Right lobe of liver (tissue), 6 donors: Measurements from ENCODE around the gene KDM7A. TPM values are rescaled to one million over a fixed set of nuclear protein-coding genes. Genes with fewer than 3 reads are reported as not detected.

Experiments used
- ATAC-seq, 4 donors: fragments of 200-7000 bp; cut with Tn5 transposase; one replicate each; pipeline ENCODE4 v1.9.1; 2020; ENCODE audit warnings: mild to moderate bottlenecking in 4 of 4, moderate library complexity in 4 of 4
- DNase-seq, 3 donors: peaks; one replicate each; pipeline ENCODE4 v3.0.0-alpha.2; 2020
- H3K27ac ChIP-seq, 3 donors: fragments of 200-600 bp; one replicate each; pipeline ENCODE4 v1.8.0; 2022
- H3K27me3 ChIP-seq, 2 donors: fragments of 200-600 bp; one replicate each; pipeline ENCODE4 v1.8.0; 2022
- H3K36me3 ChIP-seq, 4 donors: fragments of 200-600 bp; sonication (generic) in 1 of 4; one replicate each; pipeline versions ENCODE4 v1.5.1 to v1.8.0; 2017 to 2022; ENCODE audit warnings: control low read depth in 1 of 4
- H3K4me1 ChIP-seq, 4 donors: fragments of 200-600 bp; sonication (generic) in 1 of 4; one replicate each; pipeline versions ENCODE4 v1.5.1 to v1.8.0; 2017 to 2022; ENCODE audit warnings: control low read depth in 1 of 4
- H3K4me3 ChIP-seq, 3 donors: fragments of 200-600 bp; one replicate each; pipeline ENCODE4 v1.8.0; 2022
- H3K9me3 ChIP-seq, 4 donors: fragments of 200-600 bp; sonication (generic) in 1 of 4; one replicate each; pipeline versions ENCODE4 v1.5.1 to v1.8.0; 2017 to 2022; ENCODE audit warnings: control low read depth in 1 of 4
- CTCF ChIP-seq, 4 donors: fragments of 200-600 bp in 3 of 4; fragments of 450-650 bp in 1 of 4; IDR thresholded peaks; one replicate each; pipeline versions ENCODE4 v1.5.1 to v1.8.0; 2016 to 2022; ENCODE audit warnings: antibody characterized with exemption in 4 of 4, mild to moderate bottlenecking in 2 of 4
- POLR2A ChIP-seq: fragments of 450-650 bp; IDR thresholded peaks from one replicate; pipeline ENCODE4 v1.6.1; 2017; ENCODE audit warnings: antibody characterized with exemption, mild to moderate bottlenecking
- WGBS: methylation state at CpG from one replicate; pipeline ENCODE4 v1.1.6; 2018; ENCODE audit warnings: low coverage, low lambda C conversion rate; ENCODE audit not compliant: insufficient coverage; ENCODE audit errors: missing lambda C conversion rate; 5-methylcytosine and 5-hydroxymethylcytosine counted together
- intact Hi-C, 2 donors: fragments of 100-400 bp; cut with DNase I; formaldehyde crosslinking; loops; one replicate each; pipeline versions ENCODE4 v1.11.2 to v1.14.1; 2022
- total RNA-seq, 6 experiments: library from RNA; depleted of rRNA in 2 of 6; stranded (reverse); fragments of >200 nt in 2 of 6; fragmentation: NEBNext Ultra II Directional in 3 of 6; extraction: Animal tissue kit (Norgen Biotek cat#: 25700) in 3 of 6; gene quantifications; one replicate each; pipeline versions ENCODE4 v1.1.0 to v1.2.4, GENCODE V29; 2016 to 2023
- donor health status: DM: no; HTN: yes; CAD: no.
- donor health status: DM: no; HTN: no; CAD: no.
- donor health status: DM: no; HTN: no; CAD: no.
- donor health status: DM: no; HTN: yes; CAD: no.
- donor health status: DM: no; HTN: yes; CAD: no.

Gene KDM7A
- total RNA-seq, 6 experiments from 2014 or later, result 3.7 to 10.7 (median 6.8) TPM

GRCh38 chr7:140067052-140067451 lies 109.7 kb downstream of the KDM7A start:
- 65% methylated on average over 2 of the region's 2 CpGs for WGBS

DNA sequence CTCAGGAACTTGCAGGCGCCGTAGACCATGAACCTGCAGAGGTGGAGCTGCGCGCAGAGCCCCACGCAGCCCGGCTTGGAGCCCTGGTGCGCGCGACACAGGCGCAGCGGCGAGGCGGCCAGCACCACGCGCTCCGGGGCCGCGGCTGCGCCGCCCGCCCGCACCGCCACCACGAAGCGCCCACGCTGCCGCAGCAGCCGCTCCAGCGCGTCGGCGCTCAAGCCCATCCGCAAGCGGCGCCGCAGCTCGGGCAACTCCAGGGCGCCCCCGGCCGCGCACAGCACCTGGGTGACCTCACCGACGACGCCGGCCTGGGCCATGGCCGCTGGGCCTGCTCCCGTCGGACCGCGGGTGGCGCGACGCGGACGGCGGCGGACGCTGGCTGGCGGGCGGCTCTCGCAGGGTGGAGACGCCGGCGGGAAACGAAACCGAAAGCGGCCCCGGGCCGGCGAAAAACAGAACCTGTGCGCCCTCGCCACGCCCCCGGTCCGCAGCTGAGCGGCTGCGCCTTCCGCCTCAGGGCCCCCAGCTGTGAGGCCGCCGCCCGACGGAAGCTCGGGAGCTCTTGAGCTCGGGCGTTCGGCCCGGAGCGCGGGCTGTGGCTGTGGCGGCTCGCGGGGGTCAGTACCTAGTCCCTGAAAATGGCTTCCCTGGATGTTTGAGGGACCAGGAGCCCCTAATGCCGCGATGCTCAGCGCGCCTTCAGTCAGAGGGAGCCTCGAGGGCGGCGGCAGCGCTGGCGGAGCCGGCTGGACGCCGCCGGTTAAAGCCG lies 114.1 kb downstream of the KDM7A start, which contains the start of gene PARP12:
PARP12 (minus strand) TSS at position 424 of the 772 bp plus-strand sequence; CDS start at position 320, 104 bp downstream.
- no peaks in the 10 kb centered on the region for H3K36me3 ChIP-seq
- H3K4me1 ChIP-seq, result peaks cover 0 to 30% (median 13%) of the 10 kb centered on the region in 4 donors
- intact Hi-C loops, result loop anchor here in 1 of 2 donors (10.0 kb wide), 1 partner anchor 112 kb away; the partner anchor contains the start of gene KDM7A
- WGBS, result 4% methylated on average over 14 of the region's 106 CpGs
- H3K27me3 ChIP-seq, result no peaks in the 10 kb centered on the region
- peak; percentile 95 to 97 (median 96) for DNase-seq
- no peak for TF ChIP-seq CTCF (IDR thresholded peaks at IDR 0.05)
- peak; percentile 69 for TF ChIP-seq POLR2A
- H3K4me3 ChIP-seq, result peak within 1 kb of the TSS; percentile 63 to 80 (median 76)
- no peaks in the 10 kb centered on the region for H3K9me3 ChIP-seq
- peak within 1 kb of the TSS; percentile 80 to 92 (median 83) for H3K27ac ChIP-seq
- peak; percentile 80 to 94 (median 92) for ATAC-seq

More at GRCh38 chr7:140067052-140067451, 109.7 kb downstream of the KDM7A start:
- intact Hi-C loops, result loop anchor here in 1 of 2 donors (10.0 kb wide), 1 partner anchor 108 kb away; the partner anchor contains the start of gene KDM7A
- H3K4me1 ChIP-seq, result no peaks in the 10 kb centered on the region
- H3K4me3 ChIP-seq, result no peak overlapping the region
- no peaks in the 10 kb centered on the region for H3K36me3 ChIP-seq
- DNase-seq, result no peak
- no peak for ATAC-seq
- TF ChIP-seq CTCF (IDR thresholded peaks at IDR 0.05) (no peak), POLR2A (no peak)
- no peak overlapping the region for H3K27ac ChIP-seq
- peaks cover 0 to 4% (median 0%) of the 10 kb centered on the region in 4 donors for H3K9me3 ChIP-seq
- H3K27me3 ChIP-seq, result no peaks in the 10 kb centered on the region

GRCh38 chr7:140062118-140062527 lies 114.7 kb downstream of the KDM7A start:
- peak overlapping the region; percentile 80 to 92 (median 83) for H3K27ac ChIP-seq
- WGBS, result 0% methylated on average over 8 of the region's 32 CpGs
- H3K4me1 ChIP-seq, result peaks cover 0 to 30% (median 13%) of the 10 kb centered on the region in 4 donors
- H3K36me3 ChIP-seq, result peaks cover 0 to 2% (median 0%) of the 10 kb centered on the region in 4 donors
- ATAC-seq, result peak in 3 of 4 donors; percentile 4 to 8 (median 7)
- H3K9me3 ChIP-seq, result no peaks in the 10 kb centered on the region
- no peak for TF ChIP-seq CTCF (IDR thresholded peaks at IDR 0.05)
- TF ChIP-seq POLR2A, result no peak
- H3K4me3 ChIP-seq, result peak overlapping the region; percentile 63 to 80 (median 76)
- intact Hi-C loops, result loop anchor here in 1 of 2 donors (10.0 kb wide), 1 partner anchor 113 kb away; the partner anchor contains the start of gene KDM7A
- peak in 1 of 3 donors; percentile 52 for DNase-seq
- H3K27me3 ChIP-seq, result no peaks in the 10 kb centered on the region

- 92% methylated on average over 2 of the region's 2 CpGs for WGBS
- Histone ChIP-seq H3K9me3 (no peaks in the 10 kb centered on the region), H3K36me3 (peaks cover 0 to 3% (median 0%) of the 10 kb centered on the region in 4 donors), H3K27me3 (no peaks in the 10 kb centered on the region), H3K4me3 (peak overlapping the region; percentile 63 to 80 (median 76)), H3K4me1 (peaks cover 0 to 30% (median 13%) of the 10 kb centered on the region in 4 donors), H3K27ac (peak overlapping the region; percentile 80 to 92 (median 83))
- TF ChIP-seq CTCF (IDR thresholded peaks at IDR 0.05) (no peak), POLR2A (no peak)
- intact Hi-C loops, result loop anchor here in 1 of 2 donors (10.0 kb wide), 1 partner anchor 113 kb away; the partner anchor contains the start of gene KDM7A
- ATAC-seq (no peak), DNase-seq (no peak)
Observed at GRCh38 chr7:140061607-140061930, 115.2 kb downstream of the KDM7A start.
